ENCODE measurements around the gene KNSTRN.

Gene KNSTRN

DNA sequence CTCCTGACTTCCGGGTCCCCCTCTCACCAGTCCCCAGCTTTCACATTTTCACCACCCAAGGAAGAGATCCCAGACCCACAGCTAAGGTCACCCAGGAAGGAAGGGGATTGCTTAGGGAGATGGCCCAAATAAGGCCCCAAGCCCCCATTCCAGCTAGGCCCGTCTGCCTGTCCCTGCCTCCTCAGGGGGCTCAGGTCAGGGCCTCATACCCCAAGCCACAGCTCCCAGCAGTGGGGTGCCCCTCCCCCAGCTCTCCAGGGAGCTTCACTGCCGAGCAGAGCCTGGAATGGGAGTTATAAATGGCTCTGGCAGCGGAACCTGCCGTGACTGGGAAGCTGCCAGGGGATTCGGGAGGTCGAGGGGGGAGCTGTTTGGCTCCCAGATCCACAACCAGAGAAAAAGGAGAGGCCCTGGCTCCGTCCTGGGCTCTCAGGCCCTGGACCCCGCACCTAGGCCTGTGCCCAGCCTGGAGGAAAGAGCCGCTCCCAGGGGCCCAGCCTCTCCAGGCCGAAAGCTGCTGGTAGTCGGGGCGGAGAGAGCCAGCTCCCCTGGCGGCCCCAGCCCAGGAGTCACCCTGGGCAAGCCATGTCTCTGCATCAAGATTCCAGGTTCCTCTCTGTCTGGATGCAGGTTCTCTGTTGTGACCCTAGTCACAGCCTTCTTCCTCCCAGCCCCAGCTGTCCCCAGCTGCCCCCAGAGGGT is 42.3 kb upstream of the KNSTRN start:
- no peaks in the 10 kb centered on the region for H3K9me3 Mint-ChIP-seq
- H3K36me3 Mint-ChIP-seq (ENCODE audit: low read depth): no peaks in the 10 kb centered on the region
- peaks cover 15% of the 10 kb centered on the region for H3K27me3 Mint-ChIP-seq (ENCODE audit: low read depth, poor library complexity)
- H3K27ac Mint-ChIP-seq: peak overlapping the region; percentile 88
- peak; percentile 61 for DNase-seq
- H3K4me3 Mint-ChIP-seq: no peak overlapping the region
- TF ChIP-seq, protein P1, sequence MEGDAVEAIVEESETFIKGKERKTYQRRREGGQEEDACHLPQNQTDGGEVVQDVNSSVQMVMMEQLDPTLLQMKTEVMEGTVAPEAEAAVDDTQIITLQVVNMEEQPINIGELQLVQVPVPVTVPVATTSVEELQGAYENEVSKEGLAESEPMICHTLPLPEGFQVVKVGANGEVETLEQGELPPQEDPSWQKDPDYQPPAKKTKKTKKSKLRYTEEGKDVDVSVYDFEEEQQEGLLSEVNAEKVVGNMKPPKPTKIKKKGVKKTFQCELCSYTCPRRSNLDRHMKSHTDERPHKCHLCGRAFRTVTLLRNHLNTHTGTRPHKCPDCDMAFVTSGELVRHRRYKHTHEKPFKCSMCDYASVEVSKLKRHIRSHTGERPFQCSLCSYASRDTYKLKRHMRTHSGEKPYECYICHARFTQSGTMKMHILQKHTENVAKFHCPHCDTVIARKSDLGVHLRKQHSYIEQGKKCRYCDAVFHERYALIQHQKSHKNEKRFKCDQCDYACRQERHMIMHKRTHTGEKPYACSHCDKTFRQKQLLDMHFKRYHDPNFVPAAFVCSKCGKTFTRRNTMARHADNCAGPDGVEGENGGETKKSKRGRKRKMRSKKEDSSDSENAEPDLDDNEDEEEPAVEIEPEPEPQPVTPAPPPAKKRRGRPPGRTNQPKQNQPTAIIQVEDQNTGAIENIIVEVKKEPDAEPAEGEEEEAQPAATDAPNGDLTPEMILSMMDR (IDR thresholded peaks at IDR 0.05): no peak
- peaks cover 49% of the 10 kb centered on the region for H3K4me1 Mint-ChIP-seq

DNA sequence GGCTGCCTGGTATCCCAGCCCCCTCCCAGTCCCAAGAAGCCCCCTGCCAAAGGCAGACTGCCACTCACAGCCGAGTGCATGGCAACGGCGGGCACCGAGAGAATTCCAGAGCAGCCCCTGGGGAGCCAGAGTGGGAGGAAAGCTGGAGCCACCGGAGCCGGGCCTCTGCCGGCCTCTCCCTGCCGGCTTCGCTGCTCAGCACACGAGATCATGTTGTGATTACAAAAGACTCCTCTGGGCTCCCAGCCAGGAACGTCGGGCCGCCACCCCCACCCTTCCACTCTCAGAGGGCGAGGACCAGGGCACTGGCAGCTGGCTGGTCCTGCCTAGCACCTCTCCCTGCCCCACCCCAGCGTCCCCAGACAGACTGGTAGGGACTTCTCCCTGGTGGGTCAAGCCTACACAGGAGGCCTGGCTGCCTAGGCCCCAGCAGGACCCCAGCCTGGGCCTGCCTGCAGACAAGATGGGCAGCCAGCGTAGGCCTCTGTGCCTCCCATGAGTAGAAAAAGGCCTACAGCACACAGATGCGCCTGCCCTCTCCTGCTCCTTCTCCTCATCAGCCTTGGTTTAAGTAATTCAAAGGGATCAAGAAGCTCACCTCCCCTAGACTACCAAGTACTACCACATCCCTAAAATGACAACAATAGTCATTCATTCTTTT is 41.7 kb upstream of the KNSTRN start, which contains the start of gene CCDC9B:
Gene CCDC9B (minus strand): TSS at position 200 of the 661 bp plus-strand sequence. CDS start 120 bp downstream, at position 80.
- peak; percentile 46 for DNase-seq
- Mint-ChIP-seq H3K4me1 (peaks cover 45% of the 10 kb centered on the region), H3K9me3 (no peaks in the 10 kb centered on the region), H3K27ac (peak within 1 kb of the TSS; percentile 88), H3K4me3 (no peak within 1 kb of the TSS), H3K27me3 (ENCODE audit: low read depth, poor library complexity) (peaks cover 13% of the 10 kb centered on the region), H3K36me3 (ENCODE audit: low read depth) (no peaks in the 10 kb centered on the region)
- TF ChIP-seq, protein P1 (IDR thresholded peaks at IDR 0.05): no peak

DNA sequence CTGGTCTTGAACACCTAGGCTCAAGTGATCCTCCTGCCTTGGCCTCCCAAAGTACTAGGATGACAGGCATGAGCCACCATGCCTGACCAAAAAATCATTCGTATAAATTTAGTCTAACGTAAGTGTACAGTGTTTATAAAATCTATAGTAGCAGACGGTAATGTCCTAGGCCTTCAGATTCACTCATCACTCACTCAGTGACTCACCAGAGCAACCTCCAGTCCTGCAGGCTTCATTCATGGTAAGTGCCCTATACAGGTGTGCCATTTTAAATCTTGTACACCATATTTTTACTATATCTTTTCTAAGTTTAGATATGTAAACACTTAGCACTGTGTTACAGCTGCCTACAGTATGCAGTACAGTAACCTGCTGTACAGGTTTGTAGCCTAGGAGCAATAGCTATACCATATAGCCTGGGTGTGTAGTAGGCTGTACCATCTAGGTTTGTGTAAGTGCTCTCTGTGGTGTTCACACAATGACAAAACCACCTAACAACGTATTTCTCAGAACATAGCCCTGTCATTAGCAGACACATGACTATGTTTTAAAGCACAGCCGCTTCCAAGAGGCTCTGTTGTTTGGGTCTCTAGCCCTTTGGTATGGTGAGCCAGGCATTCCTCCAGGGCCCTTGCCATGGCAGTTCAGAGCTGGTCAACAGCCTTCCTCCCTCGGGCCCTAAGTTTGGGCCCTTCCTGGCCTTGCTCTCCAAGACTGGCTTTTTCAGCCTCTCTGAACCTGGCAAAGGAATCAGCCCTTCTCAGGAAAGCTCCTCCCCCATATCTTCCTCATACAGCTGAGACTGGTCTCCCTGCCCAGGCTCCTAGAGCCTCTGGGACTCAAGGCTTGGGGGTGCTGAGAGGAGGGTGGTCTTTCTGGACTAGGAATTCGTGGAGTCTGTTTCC is 39.9 kb upstream of the KNSTRN start:
- no peaks in the 10 kb centered on the region for H3K9me3 Mint-ChIP-seq
- H3K4me1 Mint-ChIP-seq: peaks cover 41% of the 10 kb centered on the region
- DNase-seq: no peak
- TF ChIP-seq, protein P1 (IDR thresholded peaks at IDR 0.05): no peak
- peaks cover 15% of the 10 kb centered on the region for H3K27me3 Mint-ChIP-seq (ENCODE audit: low read depth, poor library complexity)
- H3K36me3 Mint-ChIP-seq (ENCODE audit: low read depth): no peaks in the 10 kb centered on the region
- H3K27ac Mint-ChIP-seq: no peak overlapping the region
- no peak overlapping the region for H3K4me3 Mint-ChIP-seq

DNA sequence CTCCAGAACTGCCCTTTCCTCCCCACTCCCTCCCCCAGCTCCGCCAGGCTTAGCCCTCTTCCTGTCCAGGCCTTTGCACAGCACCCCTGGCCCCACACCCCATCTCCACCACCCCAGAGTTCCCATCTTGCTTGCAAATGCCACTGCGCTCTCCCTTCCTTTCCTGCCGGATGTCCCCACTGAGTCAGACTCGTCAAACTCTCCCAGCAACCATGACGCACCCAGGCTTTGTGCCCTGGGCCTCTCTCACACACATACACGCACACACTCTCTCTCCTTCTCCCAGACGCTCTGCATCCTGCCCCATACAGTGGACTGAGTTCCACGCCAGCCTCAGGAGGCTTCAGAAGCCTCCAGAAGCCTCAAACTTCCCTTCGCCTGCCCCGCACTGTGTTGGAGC is 39.0 kb upstream of the KNSTRN start:
- no peak overlapping the region for H3K27ac Mint-ChIP-seq
- H3K27me3 Mint-ChIP-seq (ENCODE audit: low read depth, poor library complexity): peaks cover 15% of the 10 kb centered on the region
- H3K4me1 Mint-ChIP-seq: peaks cover 33% of the 10 kb centered on the region
- no peaks in the 10 kb centered on the region for H3K9me3 Mint-ChIP-seq
- H3K36me3 Mint-ChIP-seq (ENCODE audit: low read depth): no peaks in the 10 kb centered on the region
- no peak for DNase-seq
- H3K4me3 Mint-ChIP-seq: no peak overlapping the region
- TF ChIP-seq, protein P1 (IDR thresholded peaks at IDR 0.05): no peak

DNA sequence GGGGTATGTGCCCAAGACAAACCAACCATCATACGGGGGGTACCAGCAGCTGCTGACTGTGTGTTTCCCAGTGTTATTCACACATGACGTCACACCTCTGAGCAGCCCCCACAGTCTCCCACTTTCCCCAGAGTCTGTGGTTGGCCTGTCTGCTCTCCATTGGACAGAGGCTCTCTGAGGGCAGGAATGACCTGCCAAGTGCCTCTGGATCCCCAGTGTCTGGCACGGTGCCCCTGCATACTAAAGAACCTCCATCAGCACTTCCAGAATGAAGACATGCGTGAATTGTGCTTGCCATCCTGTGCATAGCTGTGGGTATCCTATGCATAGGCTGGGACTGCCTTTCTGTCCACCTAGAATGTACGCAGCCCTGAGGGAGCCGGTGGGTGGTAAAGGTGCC is 38.3 kb upstream of the KNSTRN start:
- TF ChIP-seq, protein P1 (IDR thresholded peaks at IDR 0.05): no peak
- Mint-ChIP-seq H3K9me3 (no peaks in the 10 kb centered on the region), H3K27ac (no peak overlapping the region), H3K4me1 (peaks cover 31% of the 10 kb centered on the region), H3K27me3 (ENCODE audit: low read depth, poor library complexity) (peaks cover 15% of the 10 kb centered on the region), H3K36me3 (ENCODE audit: low read depth) (no peaks in the 10 kb centered on the region), H3K4me3 (no peak overlapping the region)
- DNase-seq: no peak
